Fibroblast of villous mesenchyme (primary cell): ENCODE data around the gene SIK2. TPM values are rescaled to one million over a fixed set of nuclear protein-coding genes. Genes with fewer than 3 reads are reported as not detected.

Experiments used
- DNase-seq: peaks from one replicate; pipeline ENCODE4 v3.0.0-alpha.2; 2010; ENCODE audit warnings: low read depth
- H3K4me3 ChIP-seq: 2 replicates; pipeline ENCODE4 v1.5.1; 2011; ENCODE audit warnings: low read depth, mild to moderate bottlenecking, low read length
- total RNA-seq: library from RNA; depleted of rRNA; stranded (reverse); fragments of >200 nt; gene quantifications from 2 replicates; pipeline ENCODE4 v1.2.3, GENCODE V29; 2012
- TF ChIP-seq, protein P1 (sequence below): IDR thresholded peaks from 2 replicates; pipeline ENCODE4 v1.5.1; 2012; ENCODE audit warnings: low read depth, mild to moderate bottlenecking, low read length; ENCODE audit not compliant: insufficient read depth

The SIK2 gene
- total RNA-seq, 1 donor: 16.0 TPM

DNA sequence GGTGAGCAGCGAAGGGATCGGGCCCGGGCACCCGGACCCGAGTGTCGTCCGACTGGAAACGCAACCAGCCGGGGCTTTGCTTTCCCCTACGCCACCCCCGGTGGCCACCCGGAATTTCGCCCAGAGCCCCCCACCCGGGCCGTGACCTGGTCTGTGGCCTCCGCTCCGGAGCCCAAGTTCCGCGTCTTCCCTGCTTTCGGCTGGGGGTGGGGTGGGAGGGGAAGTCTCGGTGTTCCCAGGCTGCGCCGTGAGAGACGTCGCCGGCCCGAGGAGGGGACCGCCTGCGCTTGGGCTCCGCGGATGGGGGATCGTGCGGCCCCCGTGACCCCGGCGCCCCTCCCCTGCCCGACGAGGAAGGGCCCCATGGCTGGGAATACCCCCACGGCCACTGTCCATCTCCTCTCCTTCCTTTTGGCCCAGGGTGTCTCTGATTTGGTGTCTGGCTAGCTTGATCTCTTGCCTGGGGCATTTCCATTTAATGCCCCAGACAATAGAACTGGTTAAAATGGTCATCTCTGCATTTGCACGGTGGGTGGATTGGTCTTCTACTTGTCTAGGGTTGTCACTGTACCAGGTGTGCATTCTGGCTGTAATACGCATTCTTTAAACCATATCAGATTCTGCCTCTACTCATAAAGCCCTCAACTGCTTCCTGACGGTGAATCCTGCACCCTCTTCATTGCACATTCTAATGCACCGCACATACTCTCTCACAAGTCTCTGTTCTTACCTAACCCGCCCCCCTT, 789 bp downstream of the SIK2 start:
- H3K4me3 ChIP-seq: peak overlapping the region; percentile 92
- TF ChIP-seq, protein P1, sequence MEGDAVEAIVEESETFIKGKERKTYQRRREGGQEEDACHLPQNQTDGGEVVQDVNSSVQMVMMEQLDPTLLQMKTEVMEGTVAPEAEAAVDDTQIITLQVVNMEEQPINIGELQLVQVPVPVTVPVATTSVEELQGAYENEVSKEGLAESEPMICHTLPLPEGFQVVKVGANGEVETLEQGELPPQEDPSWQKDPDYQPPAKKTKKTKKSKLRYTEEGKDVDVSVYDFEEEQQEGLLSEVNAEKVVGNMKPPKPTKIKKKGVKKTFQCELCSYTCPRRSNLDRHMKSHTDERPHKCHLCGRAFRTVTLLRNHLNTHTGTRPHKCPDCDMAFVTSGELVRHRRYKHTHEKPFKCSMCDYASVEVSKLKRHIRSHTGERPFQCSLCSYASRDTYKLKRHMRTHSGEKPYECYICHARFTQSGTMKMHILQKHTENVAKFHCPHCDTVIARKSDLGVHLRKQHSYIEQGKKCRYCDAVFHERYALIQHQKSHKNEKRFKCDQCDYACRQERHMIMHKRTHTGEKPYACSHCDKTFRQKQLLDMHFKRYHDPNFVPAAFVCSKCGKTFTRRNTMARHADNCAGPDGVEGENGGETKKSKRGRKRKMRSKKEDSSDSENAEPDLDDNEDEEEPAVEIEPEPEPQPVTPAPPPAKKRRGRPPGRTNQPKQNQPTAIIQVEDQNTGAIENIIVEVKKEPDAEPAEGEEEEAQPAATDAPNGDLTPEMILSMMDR: no peak
- peak; percentile 63 for DNase-seq

DNA sequence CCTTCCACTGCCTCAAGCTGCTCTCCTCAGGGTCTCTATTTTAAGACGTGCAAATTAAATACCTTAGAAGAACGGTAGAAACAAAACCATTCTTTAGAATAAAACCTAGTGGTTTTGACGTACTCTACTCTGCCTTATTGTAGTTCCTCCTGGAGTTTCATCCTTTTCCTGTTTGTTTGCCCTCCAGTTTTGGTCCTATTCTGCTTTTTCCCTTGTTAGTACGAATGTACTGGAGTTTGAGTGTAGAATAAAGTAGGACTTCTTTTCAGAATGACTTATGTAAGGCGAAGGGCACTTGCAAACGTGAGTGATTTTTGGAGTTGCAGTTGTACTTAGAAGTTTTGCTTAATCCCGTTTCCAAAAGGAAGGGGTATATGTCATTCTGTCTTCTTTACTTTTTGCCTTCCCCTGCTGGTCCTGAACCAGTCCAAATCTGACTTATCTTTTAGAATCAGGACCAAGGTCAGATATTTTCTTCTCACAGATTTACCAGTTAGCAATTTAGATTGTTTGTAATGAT, 1.4 kb downstream of the SIK2 start:
- DNase-seq: no peak
- TF ChIP-seq, protein P1: no peak
- peak overlapping the region; percentile 92 for H3K4me3 ChIP-seq

DNA sequence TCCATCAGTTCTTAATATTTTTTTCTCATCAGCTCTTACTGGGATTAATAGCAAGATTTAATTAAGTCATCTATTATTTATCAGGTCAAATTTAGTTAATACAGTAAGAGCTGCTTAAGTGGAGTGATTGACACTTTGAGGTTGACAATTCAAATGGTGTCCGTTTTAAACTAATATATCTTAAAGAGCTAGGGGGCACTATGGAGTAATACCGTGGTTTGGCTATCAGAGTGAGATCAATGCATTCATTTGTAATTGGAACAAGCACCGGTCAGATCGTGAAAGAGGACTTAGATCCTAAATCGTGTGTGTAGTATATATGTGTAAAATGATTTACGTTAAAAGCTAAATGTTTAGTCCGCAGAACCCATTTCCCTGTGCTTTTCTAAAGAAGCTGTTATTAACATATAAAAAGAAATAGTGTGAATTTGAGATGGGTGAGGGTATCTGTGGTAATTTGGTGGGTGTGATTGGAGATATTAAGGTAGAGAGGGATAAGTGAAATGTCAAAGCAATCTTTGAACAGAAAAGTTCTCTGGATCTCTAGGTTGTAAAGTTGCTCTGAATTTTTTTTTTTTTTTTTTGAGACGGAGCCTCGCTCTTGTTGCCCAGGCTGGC, 2.3 kb downstream of the SIK2 start:
- TF ChIP-seq, protein P1: peak; percentile 67
- peak; percentile 56 for DNase-seq
- peak overlapping the region; percentile 92 for H3K4me3 ChIP-seq

DNA sequence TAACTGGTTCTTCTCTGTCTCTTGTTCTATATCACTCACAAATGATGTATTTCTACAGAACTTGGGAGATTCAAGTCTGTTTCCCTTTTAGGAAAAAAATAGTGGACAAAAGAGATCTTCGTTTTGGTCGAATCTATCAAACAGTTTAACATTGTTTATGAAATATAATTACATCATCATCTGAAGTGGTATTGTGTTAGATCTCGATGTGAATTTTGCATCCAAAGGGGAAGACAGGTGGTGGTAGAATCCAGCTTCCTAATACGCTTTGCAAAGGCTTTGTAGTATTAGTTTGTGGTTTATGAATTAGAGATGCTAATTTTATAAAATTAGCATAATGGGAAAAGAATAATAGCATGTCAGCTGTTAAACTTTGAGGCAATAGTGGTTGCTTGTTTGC, 3.4 kb downstream of the SIK2 start:
- H3K4me3 ChIP-seq: no peak overlapping the region
- TF ChIP-seq, protein P1: no peak
- DNase-seq: no peak

DNA sequence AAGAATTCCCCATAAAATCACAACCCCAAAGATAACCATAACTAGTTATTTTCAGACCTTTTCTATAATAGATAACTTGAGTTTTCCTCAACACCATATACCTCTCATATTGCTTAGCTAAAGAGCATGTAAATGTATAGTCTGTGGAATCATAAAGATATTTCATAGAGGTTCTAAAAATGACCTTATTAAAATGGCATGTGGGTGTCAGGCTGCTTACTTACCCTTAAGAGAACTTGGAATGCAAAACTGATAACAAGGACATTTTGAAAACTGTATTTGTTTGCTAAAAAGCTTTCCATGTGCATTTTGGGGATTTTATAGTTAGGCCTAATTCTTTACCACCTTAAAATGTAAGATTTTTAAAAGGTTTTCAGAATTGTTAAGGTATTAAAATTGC, 4.7 kb downstream of the SIK2 start:
- no peak overlapping the region for H3K4me3 ChIP-seq
- TF ChIP-seq, protein P1: no peak
- DNase-seq: peak; percentile 45

DNA sequence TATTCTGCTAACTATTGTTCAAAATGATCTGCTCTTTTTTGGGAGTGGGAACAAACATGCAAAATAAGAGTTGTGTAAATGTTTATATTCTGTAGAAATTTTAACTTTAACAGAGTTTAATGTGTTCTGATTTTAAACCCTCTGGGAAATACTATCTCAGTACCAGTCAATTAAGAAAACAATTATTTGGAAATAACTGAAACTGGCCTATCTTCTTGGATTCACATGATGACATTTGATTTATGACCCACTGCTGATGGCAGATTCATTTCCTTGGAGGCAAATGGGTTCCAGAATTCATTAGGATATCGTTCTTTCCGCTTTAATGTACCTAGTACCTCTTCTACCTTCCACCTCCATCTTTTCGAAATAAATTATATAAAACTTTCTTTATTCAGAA, 5.5 kb downstream of the SIK2 start:
- TF ChIP-seq, protein P1: no peak
- H3K4me3 ChIP-seq: no peak overlapping the region
- DNase-seq: no peak
